ENCODE data around the gene TRNAU1AP. TPM values are rescaled to one million over a fixed set of nuclear protein-coding genes. Genes with fewer than 3 reads are reported as not detected.

Gene TRNAU1AP
- total RNA-seq, 1 donor from 2014 or later: 25.5 TPM

- Mint-ChIP-seq H3K27ac (no peak overlapping the region), H3K36me3 (no peaks in the 10 kb centered on the region), H3K4me1 (no peaks in the 10 kb centered on the region), H3K4me3 (no peak overlapping the region), H3K9me3 (no peaks in the 10 kb centered on the region), H3K27me3 (ENCODE audit: low read depth) (no peaks in the 10 kb centered on the region)
- no peak for TF ChIP-seq CTCF (IDR thresholded peaks at IDR 0.05; ENCODE audit: unreplicated experiment)
- DNase-seq (ENCODE audit: low spot score in 2 of 2, unreplicated experiment in 2 of 2): no peak
Observed at GRCh38 chr1:28545246-28545628, 7.6 kb upstream of the TRNAU1AP start.

GRCh38 chr1:28548318-28548717 is 4.6 kb upstream of the TRNAU1AP start:
- Mint-ChIP-seq H3K27ac (no peak overlapping the region), H3K27me3 (ENCODE audit: low read depth) (no peaks in the 10 kb centered on the region), H3K4me3 (no peak overlapping the region), H3K9me3 (no peaks in the 10 kb centered on the region), H3K36me3 (no peaks in the 10 kb centered on the region), H3K4me1 (peaks cover 3% of the 10 kb centered on the region)
- no peak for DNase-seq (ENCODE audit: low spot score in 2 of 2, unreplicated experiment in 2 of 2)
- no peak for TF ChIP-seq CTCF (IDR thresholded peaks at IDR 0.05; ENCODE audit: unreplicated experiment)

GRCh38 chr1:28551381-28551780 is 1.5 kb upstream of the TRNAU1AP start:
- TF ChIP-seq CTCF (IDR thresholded peaks at IDR 0.05; ENCODE audit: unreplicated experiment): no peak
- no peak overlapping the region for H3K27ac Mint-ChIP-seq
- peaks cover 6% of the 10 kb centered on the region for H3K36me3 Mint-ChIP-seq
- H3K4me1 Mint-ChIP-seq: peaks cover 11% of the 10 kb centered on the region
- no peaks in the 10 kb centered on the region for H3K9me3 Mint-ChIP-seq
- H3K4me3 Mint-ChIP-seq: no peak overlapping the region
- DNase-seq (ENCODE audit: low spot score in 2 of 2, unreplicated experiment in 2 of 2): no peak
- H3K27me3 Mint-ChIP-seq (ENCODE audit: low read depth): no peaks in the 10 kb centered on the region

GRCh38 chr1:28560886-28561285 is 8.0 kb downstream of the TRNAU1AP start:
- H3K4me3 Mint-ChIP-seq: no peak overlapping the region
- DNase-seq (ENCODE audit: low spot score in 2 of 2, unreplicated experiment in 2 of 2): no peak
- no peak for TF ChIP-seq CTCF (IDR thresholded peaks at IDR 0.05; ENCODE audit: unreplicated experiment)
- no peaks in the 10 kb centered on the region for H3K9me3 Mint-ChIP-seq
- H3K27me3 Mint-ChIP-seq (ENCODE audit: low read depth): no peaks in the 10 kb centered on the region
- peaks cover 27% of the 10 kb centered on the region for H3K36me3 Mint-ChIP-seq
- no peaks in the 10 kb centered on the region for H3K4me1 Mint-ChIP-seq
- no peak overlapping the region for H3K27ac Mint-ChIP-seq

- no peak for TF ChIP-seq CTCF (IDR thresholded peaks at IDR 0.05; ENCODE audit: unreplicated experiment)
- no peak overlapping the region for H3K27ac Mint-ChIP-seq
- no peaks in the 10 kb centered on the region for H3K9me3 Mint-ChIP-seq
- H3K4me3 Mint-ChIP-seq: no peak overlapping the region
- no peaks in the 10 kb centered on the region for H3K27me3 Mint-ChIP-seq (ENCODE audit: low read depth)
- H3K36me3 Mint-ChIP-seq: peaks cover 40% of the 10 kb centered on the region
- DNase-seq (ENCODE audit: low spot score in 2 of 2, unreplicated experiment in 2 of 2): no peak
- H3K4me1 Mint-ChIP-seq: no peaks in the 10 kb centered on the region
Observed at GRCh38 chr1:28564310-28564709, 11.4 kb downstream of the TRNAU1AP start.

- H3K27ac Mint-ChIP-seq: no peak overlapping the region
- H3K4me1 Mint-ChIP-seq: no peaks in the 10 kb centered on the region
- peaks cover 40% of the 10 kb centered on the region for H3K36me3 Mint-ChIP-seq
- H3K9me3 Mint-ChIP-seq: no peaks in the 10 kb centered on the region
- H3K4me3 Mint-ChIP-seq: no peak overlapping the region
- H3K27me3 Mint-ChIP-seq (ENCODE audit: low read depth): no peaks in the 10 kb centered on the region
- DNase-seq (ENCODE audit: low spot score in 2 of 2, unreplicated experiment in 2 of 2): no peak
- no peak for TF ChIP-seq CTCF (IDR thresholded peaks at IDR 0.05; ENCODE audit: unreplicated experiment)
Observed at GRCh38 chr1:28565040-28565439, 12.2 kb downstream of the TRNAU1AP start.
